ENCODE measurements around the gene LYST. TPM values are rescaled to one million over a fixed set of nuclear protein-coding genes. Genes with fewer than 3 reads are reported as not detected.

LYST gene
- total RNA-seq, 1 experiment from 2014 or later: 23.9 TPM

- DNase-seq (ENCODE audit: unreplicated experiment): no peak
Measured at GRCh38 chr1:235821361-235821981, 45.2 kb downstream of the LYST start.

GRCh38 chr1:235820061-235820460 lies 46.6 kb downstream of the LYST start:
- intact Hi-C loops (cut with micrococcal nuclease): no loop called here
- Mint-ChIP-seq H3K4me1 (ENCODE audit: insufficient read depth, unreplicated experiment) (peaks cover 10% of the 10 kb centered on the region), H3K27me3 (ENCODE audit: insufficient read depth, unreplicated experiment) (no peaks in the 10 kb centered on the region), H3K27ac (ENCODE audit: low read depth, unreplicated experiment) (no peak overlapping the region), H3K9me3 (ENCODE audit: unreplicated experiment) (no peaks in the 10 kb centered on the region), H3K4me3 (ENCODE audit: unreplicated experiment) (no peak overlapping the region), H3K36me3 (ENCODE audit: insufficient read depth, unreplicated experiment) (peaks cover 11% of the 10 kb centered on the region)
- DNase-seq (ENCODE audit: unreplicated experiment): no peak
- CTCF ChIA-PET: interaction anchor here (0.6 to 3.3 kb wide), 8 partner anchors 13 to 306 kb away, joined by 3 to 19 read pairs (median 4); no protein-coding TSS in a partner anchor
- POLR2A ChIA-PET: interaction anchor here (1.6 kb wide), 1 partner anchor 99 kb away, joined by 4 read pairs; no protein-coding TSS in a partner anchor
- no peak for TF ChIP-seq CTCF (IDR thresholded peaks at IDR 0.05; ENCODE audit: unreplicated experiment)
- BruUV-seq (replicated peaks): no TSS peak

More at GRCh38 chr1:235821361-235821981, 45.2 kb downstream of the LYST start:
- TF ChIP-seq CTCF (IDR thresholded peaks at IDR 0.05; ENCODE audit: unreplicated experiment): no peak
- Mint-ChIP-seq H3K36me3 (ENCODE audit: insufficient read depth, unreplicated experiment) (peaks cover 10% of the 10 kb centered on the region), H3K4me1 (ENCODE audit: insufficient read depth, unreplicated experiment) (peaks cover 10% of the 10 kb centered on the region), H3K9me3 (ENCODE audit: unreplicated experiment) (no peaks in the 10 kb centered on the region), H3K27ac (ENCODE audit: low read depth, unreplicated experiment) (no peak overlapping the region), H3K4me3 (ENCODE audit: unreplicated experiment) (no peak overlapping the region), H3K27me3 (ENCODE audit: insufficient read depth, unreplicated experiment) (no peaks in the 10 kb centered on the region)
- POLR2A ChIA-PET: interaction anchor here (0.6 to 2.4 kb wide), 9 partner anchors 9 to 829 kb away, joined by 3 to 11 read pairs (median 4); no protein-coding TSS in a partner anchor
- BruUV-seq (replicated peaks): no TSS peak
- intact Hi-C loops (cut with micrococcal nuclease): no loop called here
- CTCF ChIA-PET: interaction anchor here (0.5 to 3.3 kb wide), 13 partner anchors 8 to 719 kb away, joined by 3 to 19 read pairs (median 5); no protein-coding TSS in a partner anchor

- CTCF ChIA-PET: interaction anchor here (0.6 to 1.4 kb wide), 8 partner anchors 13 to 725 kb away, joined by 3 to 8 read pairs (median 4); no protein-coding TSS in a partner anchor
- DNase-seq (ENCODE audit: unreplicated experiment): no peak
- BruUV-seq (replicated peaks): no TSS peak
- no peak for TF ChIP-seq CTCF (IDR thresholded peaks at IDR 0.05; ENCODE audit: unreplicated experiment)
- Mint-ChIP-seq H3K4me3 (ENCODE audit: unreplicated experiment) (no peak overlapping the region), H3K36me3 (ENCODE audit: insufficient read depth, unreplicated experiment) (peaks cover 11% of the 10 kb centered on the region), H3K4me1 (ENCODE audit: insufficient read depth, unreplicated experiment) (peaks cover 10% of the 10 kb centered on the region), H3K27ac (ENCODE audit: low read depth, unreplicated experiment) (no peak overlapping the region), H3K9me3 (ENCODE audit: unreplicated experiment) (no peaks in the 10 kb centered on the region), H3K27me3 (ENCODE audit: insufficient read depth, unreplicated experiment) (no peaks in the 10 kb centered on the region)
- intact Hi-C loops (cut with micrococcal nuclease): no loop called here
- POLR2A ChIA-PET: interaction anchor here (0.7 to 1.2 kb wide), 2 partner anchors 11 to 172 kb away, joined by 4 read pairs; no protein-coding TSS in a partner anchor
Measured at GRCh38 chr1:235818632-235819136, 48.0 kb downstream of the LYST start.

- Mint-ChIP-seq H3K4me1 (ENCODE audit: insufficient read depth, unreplicated experiment) (peaks cover 6% of the 10 kb centered on the region), H3K36me3 (ENCODE audit: insufficient read depth, unreplicated experiment) (peaks cover 11% of the 10 kb centered on the region), H3K4me3 (ENCODE audit: unreplicated experiment) (no peak overlapping the region), H3K27ac (ENCODE audit: low read depth, unreplicated experiment) (no peak overlapping the region), H3K27me3 (ENCODE audit: insufficient read depth, unreplicated experiment) (no peaks in the 10 kb centered on the region), H3K9me3 (ENCODE audit: unreplicated experiment) (no peaks in the 10 kb centered on the region)
- ChIA-PET CTCF (interaction anchor here (0.7 to 1.4 kb wide), 4 partner anchors 22 to 48 kb away, joined by 4 to 6 read pairs (median 4); no protein-coding TSS in a partner anchor), POLR2A (interaction anchor here (0.5 to 2.4 kb wide), 2 partner anchors 12 to 13 kb away, joined by 3 to 9 read pairs; no protein-coding TSS in a partner anchor)
- no peak for DNase-seq (ENCODE audit: unreplicated experiment)
- no peak for TF ChIP-seq CTCF (IDR thresholded peaks at IDR 0.05; ENCODE audit: unreplicated experiment)
- intact Hi-C loops (cut with micrococcal nuclease): no loop called here
- no TSS peak for BruUV-seq (replicated peaks)
Measured at GRCh38 chr1:235817101-235817728, 49.5 kb downstream of the LYST start.
